Endothelial cell of hepatic sinusoid (primary cell): Measurements from ENCODE around the gene OSGEP.

Experiments
- in situ Hi-C: cut with HindIII; loops from 2 replicates; pipeline ENCODE4 v1.10.0; 2017; ENCODE audit warnings: low sequenced_read_pairs

The OSGEP gene

GRCh38 chr14:20454516-20455354 is at the start of gene OSGEP, which contains the start of gene APEX1:
Gene OSGEP, minus strand, starts transcription at chr14:20454812. Its CDS starts 129 bp downstream, at chr14:20454683.
Gene APEX1, plus strand, starts transcription at chr14:20455226. Its CDS starts 420 bp downstream, at chr14:20455646.
- in situ Hi-C loops = no loop called here

GRCh38 chr14:20503898-20504297 is 49.3 kb upstream of the OSGEP start:
- in situ Hi-C loops = no loop called here

GRCh38 chr14:20501346-20501745 is 46.7 kb upstream of the OSGEP start:
- in situ Hi-C loops = no loop called here

GRCh38 chr14:20499881-20500280 is 45.3 kb upstream of the OSGEP start:
- in situ Hi-C loops = no loop called here

GRCh38 chr14:20499108-20499507 is 44.5 kb upstream of the OSGEP start:
- in situ Hi-C loops = no loop called here

GRCh38 chr14:20498622-20499021 is 44.0 kb upstream of the OSGEP start:
- in situ Hi-C loops = no loop called here

- in situ Hi-C loops = no loop called here
Observed at GRCh38 chr14:20494935-20495766, 40.5 kb upstream of the OSGEP start.

- in situ Hi-C loops = no loop called here
Observed at GRCh38 chr14:20493634-20494033, 39.0 kb upstream of the OSGEP start.

GRCh38 chr14:20492486-20492885 is 37.9 kb upstream of the OSGEP start:
- in situ Hi-C loops = no loop called here

- in situ Hi-C loops = no loop called here
Observed at GRCh38 chr14:20490563-20490962, 36.0 kb upstream of the OSGEP start.

- in situ Hi-C loops = no loop called here
Observed at GRCh38 chr14:20489093-20489994, 34.7 kb upstream of the OSGEP start.

- in situ Hi-C loops = no loop called here
Observed at GRCh38 chr14:20487396-20487725, 32.7 kb upstream of the OSGEP start.

- in situ Hi-C loops = no loop called here
Observed at GRCh38 chr14:20486684-20487395, 32.2 kb upstream of the OSGEP start.

GRCh38 chr14:20485900-20486299 is 31.3 kb upstream of the OSGEP start:
- in situ Hi-C loops = no loop called here

- in situ Hi-C loops = no loop called here
Observed at GRCh38 chr14:20482382-20482781, 27.8 kb upstream of the OSGEP start.

- in situ Hi-C loops = no loop called here
Observed at GRCh38 chr14:20478894-20479293, 24.3 kb upstream of the OSGEP start.

- in situ Hi-C loops = no loop called here
Observed at GRCh38 chr14:20477211-20477876, 22.7 kb upstream of the OSGEP start.

GRCh38 chr14:20476776-20477175 is 22.2 kb upstream of the OSGEP start:
- in situ Hi-C loops = no loop called here

- in situ Hi-C loops = loop anchor here (5.0 kb wide), 2 partner anchors 75 kb away; no protein-coding TSS in a partner anchor
Observed at GRCh38 chr14:20472536-20473169, 18.0 kb upstream of the OSGEP start.
